IPS-NIHi7 (cell line): Measurements from ENCODE around the gene DICER1.
"Not testable (repeated sequence)": the region's sequence is repeated elsewhere in the genome, so short reads cannot be mapped to it uniquely, and the experiment has no call there.

ENCODE experiments used
- DNase-seq: peaks from one replicate; pipeline ENCODE4 v3.0.0; 2012; ENCODE audit warnings: mixed read lengths; ENCODE audit errors: extremely low spot score

DICER1 gene, protein sequence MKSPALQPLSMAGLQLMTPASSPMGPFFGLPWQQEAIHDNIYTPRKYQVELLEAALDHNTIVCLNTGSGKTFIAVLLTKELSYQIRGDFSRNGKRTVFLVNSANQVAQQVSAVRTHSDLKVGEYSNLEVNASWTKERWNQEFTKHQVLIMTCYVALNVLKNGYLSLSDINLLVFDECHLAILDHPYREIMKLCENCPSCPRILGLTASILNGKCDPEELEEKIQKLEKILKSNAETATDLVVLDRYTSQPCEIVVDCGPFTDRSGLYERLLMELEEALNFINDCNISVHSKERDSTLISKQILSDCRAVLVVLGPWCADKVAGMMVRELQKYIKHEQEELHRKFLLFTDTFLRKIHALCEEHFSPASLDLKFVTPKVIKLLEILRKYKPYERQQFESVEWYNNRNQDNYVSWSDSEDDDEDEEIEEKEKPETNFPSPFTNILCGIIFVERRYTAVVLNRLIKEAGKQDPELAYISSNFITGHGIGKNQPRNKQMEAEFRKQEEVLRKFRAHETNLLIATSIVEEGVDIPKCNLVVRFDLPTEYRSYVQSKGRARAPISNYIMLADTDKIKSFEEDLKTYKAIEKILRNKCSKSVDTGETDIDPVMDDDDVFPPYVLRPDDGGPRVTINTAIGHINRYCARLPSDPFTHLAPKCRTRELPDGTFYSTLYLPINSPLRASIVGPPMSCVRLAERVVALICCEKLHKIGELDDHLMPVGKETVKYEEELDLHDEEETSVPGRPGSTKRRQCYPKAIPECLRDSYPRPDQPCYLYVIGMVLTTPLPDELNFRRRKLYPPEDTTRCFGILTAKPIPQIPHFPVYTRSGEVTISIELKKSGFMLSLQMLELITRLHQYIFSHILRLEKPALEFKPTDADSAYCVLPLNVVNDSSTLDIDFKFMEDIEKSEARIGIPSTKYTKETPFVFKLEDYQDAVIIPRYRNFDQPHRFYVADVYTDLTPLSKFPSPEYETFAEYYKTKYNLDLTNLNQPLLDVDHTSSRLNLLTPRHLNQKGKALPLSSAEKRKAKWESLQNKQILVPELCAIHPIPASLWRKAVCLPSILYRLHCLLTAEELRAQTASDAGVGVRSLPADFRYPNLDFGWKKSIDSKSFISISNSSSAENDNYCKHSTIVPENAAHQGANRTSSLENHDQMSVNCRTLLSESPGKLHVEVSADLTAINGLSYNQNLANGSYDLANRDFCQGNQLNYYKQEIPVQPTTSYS (N-terminal part only)

GRCh38 chr14:95157327-95158189 lies at the start of gene DICER1:
DICER1 (minus strand) TSS chr14:95157529; CDS start chr14:95133458, 24,071 bp downstream.
- DNase-seq = peak; percentile 99

DNA sequence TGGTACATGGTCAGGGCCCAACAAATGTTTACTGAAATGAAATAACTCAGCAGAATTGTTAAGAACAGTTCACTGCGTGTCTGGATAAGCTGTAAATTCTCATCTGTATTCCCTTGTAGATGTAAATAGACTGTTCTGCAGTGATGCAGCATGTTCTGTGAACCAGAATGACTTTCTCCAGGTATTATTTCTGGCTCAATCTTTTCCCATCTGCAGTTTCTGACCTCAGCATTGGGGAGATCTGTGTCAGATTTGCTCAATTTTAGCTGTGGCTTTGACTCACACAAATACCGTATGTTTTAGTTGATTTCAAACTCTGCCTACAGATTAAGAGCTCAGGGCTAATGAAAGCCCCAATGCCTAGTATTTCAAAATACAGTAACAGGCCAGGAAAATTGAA lies 49.2 kb upstream of the DICER1 start:
- no peak for DNase-seq

DNA sequence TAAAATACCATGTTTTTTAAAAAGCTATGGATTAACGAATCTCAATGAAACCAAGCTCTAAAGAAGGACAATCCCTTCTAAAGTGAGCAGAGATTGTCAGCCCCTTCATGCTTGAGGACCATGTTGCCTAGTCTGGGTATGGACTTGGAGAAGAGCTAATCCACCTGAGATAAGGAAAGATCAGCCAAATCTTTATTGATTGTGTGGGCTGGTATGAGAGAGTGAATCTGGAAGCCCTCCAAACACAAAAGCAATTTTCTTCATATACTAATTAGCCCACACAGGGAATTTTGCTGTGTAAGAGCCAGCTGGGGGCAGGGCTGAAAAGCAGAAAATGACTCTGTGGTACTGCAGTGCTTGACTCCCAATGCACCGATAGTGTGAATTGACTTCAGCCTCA lies 47.4 kb upstream of the DICER1 start:
- no peak for DNase-seq

DNA sequence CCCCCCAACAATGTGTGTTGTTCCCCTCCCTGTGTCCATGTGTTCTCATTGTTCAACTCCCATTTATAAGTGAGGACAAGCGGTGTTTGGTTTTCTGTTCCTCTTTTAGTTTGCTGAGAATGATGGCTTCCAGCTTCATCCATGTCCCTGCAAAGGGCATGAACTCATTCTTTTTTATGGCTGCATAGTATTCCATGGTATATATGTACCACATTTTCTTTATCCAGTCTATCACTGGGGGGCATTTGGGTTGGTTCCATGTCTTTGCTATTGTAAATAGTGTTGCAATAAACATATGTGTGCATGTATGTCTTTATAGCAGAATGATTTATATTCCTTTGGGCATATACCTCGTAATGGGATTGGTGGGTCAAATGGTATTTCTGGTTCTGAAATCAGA lies 44.4 kb upstream of the DICER1 start:
- DNase-seq = not testable (repeated sequence)

GRCh38 chr14:95200404-95200803 lies 43.1 kb upstream of the DICER1 start:
- DNase-seq = no peak

GRCh38 chr14:95199298-95199983 lies 42.1 kb upstream of the DICER1 start:
- DNase-seq = no peak

DNA sequence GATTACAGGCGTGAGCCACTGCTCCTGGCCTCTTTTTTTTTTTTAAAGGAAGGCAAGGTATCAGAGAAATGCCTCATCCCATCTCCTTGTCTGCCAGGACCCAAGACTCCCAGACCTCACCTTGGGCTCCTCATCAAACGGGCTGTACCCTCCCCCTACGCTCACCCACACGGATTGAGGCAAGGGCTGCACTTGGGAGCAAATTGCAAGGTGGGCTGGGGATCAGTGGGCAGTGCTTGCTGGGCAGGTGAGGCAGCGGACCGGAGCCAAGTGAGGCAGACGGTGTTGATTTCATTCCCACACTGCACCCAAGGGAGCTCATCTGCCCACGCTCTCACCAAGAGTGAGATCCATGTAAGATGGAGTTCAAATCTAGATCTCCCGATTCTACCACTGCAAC lies 41.0 kb upstream of the DICER1 start:
- no peak for DNase-seq

- peak; percentile 47 for DNase-seq
These were observed 40.2 kb upstream of the DICER1 start for GRCh38 chr14:95197551-95197950.

GRCh38 chr14:95196826-95197545 lies 39.7 kb upstream of the DICER1 start:
- DNase-seq = no peak

- peak; percentile 49 for DNase-seq
These were observed 38.9 kb upstream of the DICER1 start for GRCh38 chr14:95196268-95196667.

DNA sequence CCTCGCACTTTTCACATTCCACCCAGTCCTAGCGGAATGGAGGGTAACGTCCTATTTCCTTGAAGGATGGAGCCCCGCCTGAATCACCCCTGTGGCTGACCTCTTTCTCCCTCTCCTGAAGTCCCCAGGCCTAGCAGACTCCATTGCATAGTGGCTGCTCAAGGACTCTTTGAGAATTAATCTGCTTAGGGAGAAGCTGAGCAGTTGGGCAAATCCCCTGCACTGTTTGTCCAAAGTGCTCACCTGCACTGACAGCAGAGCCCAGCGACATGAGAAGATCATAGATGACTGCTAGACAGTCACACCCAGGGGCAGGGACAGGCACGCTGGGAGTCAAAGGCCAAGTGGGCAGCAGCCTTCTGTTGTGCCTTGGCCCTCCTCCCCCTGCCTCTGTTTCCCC lies 37.7 kb upstream of the DICER1 start:
- no peak for DNase-seq

- no peak for DNase-seq
These were observed 35.8 kb upstream of the DICER1 start for GRCh38 chr14:95193081-95193480.

DNA sequence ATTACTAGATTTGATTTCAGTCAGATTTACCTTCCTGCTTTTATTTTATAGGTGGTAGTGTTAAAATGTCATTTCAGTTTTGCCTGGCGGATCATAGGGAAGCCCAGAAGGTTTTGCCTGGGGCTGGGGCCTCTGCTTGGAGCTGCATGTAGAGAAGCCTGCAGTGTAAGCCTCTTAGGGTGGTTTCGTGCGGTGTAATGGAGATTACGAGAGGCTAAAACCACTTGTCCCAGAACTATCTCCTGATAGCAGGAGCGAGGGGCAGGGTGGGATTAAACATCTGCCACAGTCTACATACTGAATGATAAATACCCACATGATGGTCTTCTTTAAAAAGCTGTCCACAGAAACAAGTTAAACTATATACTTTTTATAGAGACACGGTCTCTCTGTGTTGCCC lies 35.0 kb upstream of the DICER1 start:
- no peak for DNase-seq

DNA sequence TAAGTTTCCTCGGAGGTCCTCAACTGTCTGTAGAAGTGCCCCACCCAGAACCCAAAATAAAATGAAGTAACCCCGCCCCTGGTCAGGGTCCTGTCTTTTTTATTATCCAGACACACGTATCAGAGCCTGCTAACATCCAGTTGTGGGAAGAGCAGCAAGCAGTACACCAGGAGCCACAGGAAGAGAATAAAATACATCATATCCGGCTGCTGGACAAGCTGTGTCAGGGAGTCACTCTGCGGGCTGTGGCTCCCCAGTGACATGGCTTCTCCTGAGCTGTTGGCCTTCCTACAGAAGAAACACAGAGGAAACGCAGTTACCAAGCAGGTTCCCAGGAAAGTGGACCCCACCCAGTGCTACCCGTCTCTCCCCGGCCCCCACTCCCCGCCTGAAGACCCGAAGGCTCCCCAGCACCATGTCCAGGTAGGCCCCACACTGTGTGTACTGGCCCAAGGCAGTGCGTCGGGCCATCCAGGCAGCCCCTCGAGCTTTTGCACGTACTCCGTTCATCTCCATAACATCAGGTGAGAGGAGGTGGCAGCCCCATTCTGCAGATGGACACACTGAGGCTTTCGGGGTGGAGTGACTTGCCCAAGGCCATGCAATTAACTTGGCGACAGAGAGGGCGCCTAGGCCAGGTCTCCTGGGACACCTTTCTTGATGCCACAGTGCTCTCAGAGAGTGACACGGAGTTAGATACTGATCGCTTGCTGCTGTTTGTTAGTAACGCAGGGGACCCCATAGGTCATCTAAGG lies 34.3 kb upstream of the DICER1 start:
- DNase-seq = no peak

DNA sequence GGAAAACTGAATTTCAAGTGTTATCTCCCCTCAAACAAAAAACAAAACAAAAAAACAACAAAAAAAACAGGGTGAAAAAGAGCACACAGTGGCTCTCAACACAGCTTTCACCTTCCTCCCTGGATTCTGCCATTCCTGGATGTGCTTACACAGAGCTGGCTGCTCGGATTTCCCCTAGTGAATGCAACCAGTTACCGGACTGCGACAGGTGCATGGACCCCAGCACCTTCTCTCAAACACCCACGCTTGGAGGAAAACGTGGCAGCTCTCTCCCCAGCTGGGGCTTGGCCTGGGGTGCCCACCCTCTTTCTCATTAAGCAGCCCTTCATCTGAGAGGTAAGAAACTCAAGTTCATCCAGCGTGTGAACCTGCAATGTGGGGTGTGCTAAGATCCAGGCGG lies 33.5 kb upstream of the DICER1 start:
- DNase-seq = no peak

DNA sequence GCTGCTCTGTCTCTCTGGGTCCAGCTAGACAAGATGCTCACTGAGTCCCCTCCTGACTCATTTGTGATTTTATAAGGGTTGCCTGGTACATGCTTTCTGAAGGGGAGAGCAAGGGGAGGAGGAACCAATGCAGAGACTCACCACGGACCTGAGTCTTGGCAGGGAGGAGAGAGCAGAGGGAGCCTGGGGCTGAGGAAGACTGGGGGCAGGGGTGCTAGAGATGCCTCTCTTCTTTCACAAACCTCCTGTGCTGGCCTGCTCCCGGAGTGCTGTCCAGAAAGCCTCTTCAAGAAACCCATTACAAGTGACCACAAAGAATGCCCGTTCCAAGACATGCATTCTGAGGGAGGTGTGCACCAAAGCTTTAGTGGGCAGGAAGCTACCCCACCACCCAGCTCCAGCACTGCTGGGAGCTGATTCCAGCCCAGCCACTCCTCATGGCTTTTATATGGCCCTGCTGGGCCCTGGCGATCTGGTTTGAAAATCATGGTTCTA lies 33.1 kb upstream of the DICER1 start:
- no peak for DNase-seq

DNA sequence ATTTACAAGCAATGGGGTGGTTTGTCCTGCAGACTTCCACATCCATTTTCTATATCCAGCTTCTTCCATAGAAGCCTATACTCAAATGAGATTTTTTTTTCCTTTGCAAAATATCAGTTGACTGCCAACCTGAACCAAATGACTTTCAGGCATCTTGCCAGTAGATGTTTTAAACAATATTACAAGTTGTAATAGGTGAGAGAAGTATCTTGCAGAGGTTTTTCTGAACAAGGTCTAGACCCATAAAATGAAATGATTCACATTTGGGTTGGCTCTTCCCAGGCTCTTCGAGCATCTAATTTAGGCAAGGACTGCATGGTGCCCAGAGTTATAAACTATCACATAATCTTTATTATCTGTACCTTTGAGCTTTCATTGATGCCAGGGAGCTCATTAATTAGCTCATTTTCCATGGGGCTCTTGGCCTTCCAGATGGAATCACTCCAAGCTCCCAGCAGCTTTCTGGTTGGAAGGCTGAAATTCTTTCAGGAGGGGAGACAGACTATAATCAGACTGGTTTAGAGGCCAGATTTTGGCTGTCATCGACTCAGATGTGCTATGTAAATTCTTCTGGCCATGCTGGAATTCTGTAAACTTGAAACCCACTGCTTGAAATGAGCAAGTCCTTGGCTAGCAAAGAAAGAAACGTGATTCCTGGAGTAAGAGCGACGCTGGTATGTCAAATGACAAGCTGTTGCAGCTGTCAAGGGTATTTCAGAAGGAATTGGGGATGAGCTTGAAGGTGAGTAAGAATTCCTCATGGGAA lies 32.2 kb upstream of the DICER1 start:
- DNase-seq = no peak

DNA sequence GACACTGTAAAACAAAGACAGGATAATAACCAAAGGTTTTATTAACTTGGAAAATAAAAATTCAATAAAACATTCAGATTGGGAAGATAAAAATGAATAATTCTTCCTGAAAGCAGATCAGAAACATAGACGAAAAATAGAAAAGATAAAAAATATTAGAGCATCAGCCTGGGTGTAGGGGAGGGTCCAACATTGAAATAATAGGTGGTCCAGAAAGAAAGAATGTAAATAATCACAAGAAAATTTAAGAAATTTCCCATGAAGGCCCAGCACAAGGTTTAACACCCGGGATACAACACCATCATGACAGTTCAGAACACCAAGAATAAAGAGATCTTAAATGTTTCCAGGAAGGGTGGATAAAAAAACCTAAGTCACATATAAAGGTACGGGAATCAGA lies 31.1 kb upstream of the DICER1 start:
- no peak for DNase-seq
